ENCODE results near the gene HK1. TPM values are rescaled to one million over a fixed set of nuclear protein-coding genes. Genes with fewer than 3 reads are reported as not detected.

HK1 gene
- total RNA-seq, 1 experiment from 2014 or later = 113 TPM

- no peak for DNase-seq (ENCODE audit: low read depth)
Measured at GRCh38 chr10:69403066-69403465, 124.8 kb downstream of the HK1 start.

- peak; percentile 64 for DNase-seq (ENCODE audit: low read depth)
Measured at GRCh38 chr10:69403519-69403918, 125.2 kb downstream of the HK1 start.

- no peak for DNase-seq (ENCODE audit: low read depth)
Measured at GRCh38 chr10:69404786-69405185, 126.5 kb downstream of the HK1 start.

- DNase-seq (ENCODE audit: low read depth) = peak; percentile 24
Measured at GRCh38 chr10:69405221-69405620, 126.9 kb downstream of the HK1 start.

- no peak for DNase-seq (ENCODE audit: low read depth)
Measured at GRCh38 chr10:69406302-69406811, 128.1 kb downstream of the HK1 start.

GRCh38 chr10:69406816-69407580, 128.7 kb downstream of the HK1 start:
- DNase-seq (ENCODE audit: low read depth) = no peak

GRCh38 chr10:69407621-69408301, 129.5 kb downstream of the HK1 start:
- peak; percentile 32 for DNase-seq (ENCODE audit: low read depth)

- peak; percentile 90 for DNase-seq (ENCODE audit: low read depth)
Measured at GRCh38 chr10:69408318-69409175, 130.3 kb downstream of the HK1 start.

- no peak for DNase-seq (ENCODE audit: low read depth)
Measured at GRCh38 chr10:69409176-69409495, 130.8 kb downstream of the HK1 start.

GRCh38 chr10:69409968-69410367, 131.7 kb downstream of the HK1 start:
- no peak for DNase-seq (ENCODE audit: low read depth)

- no peak for DNase-seq (ENCODE audit: low read depth)
Measured at GRCh38 chr10:69410487-69410886, 132.2 kb downstream of the HK1 start.

- no peak for DNase-seq (ENCODE audit: low read depth)
Measured at GRCh38 chr10:69411476-69411875, 133.2 kb downstream of the HK1 start.

GRCh38 chr10:69412232-69412790, 134.0 kb downstream of the HK1 start:
- no peak for DNase-seq (ENCODE audit: low read depth)

- DNase-seq (ENCODE audit: low read depth) = peak; percentile 72
Measured at GRCh38 chr10:69413221-69413865, 135.0 kb downstream of the HK1 start.

- DNase-seq (ENCODE audit: low read depth) = no peak
Measured at GRCh38 chr10:69414036-69415018, 136.0 kb downstream of the HK1 start.

- no peak for DNase-seq (ENCODE audit: low read depth)
Measured at GRCh38 chr10:69415049-69415448, 136.8 kb downstream of the HK1 start.

- no peak for DNase-seq (ENCODE audit: low read depth)
Measured at GRCh38 chr10:69415951-69416350, 137.7 kb downstream of the HK1 start.

- no peak for DNase-seq (ENCODE audit: low read depth)
Measured at GRCh38 chr10:69416695-69417094, 138.4 kb downstream of the HK1 start, which contains the start of gene TACR2. Gene TACR2 (minus strand): TSS chr10:69416918. CDS start chr10:69416323, 595 bp downstream.

- no peak for DNase-seq (ENCODE audit: low read depth)
Measured at GRCh38 chr10:69417542-69417941, 139.2 kb downstream of the HK1 start.

All from LHCN-M2 (cell line).